Measurements from ENCODE around the gene YWHAQ. TPM values are rescaled to one million over a fixed set of nuclear protein-coding genes. Genes with fewer than 3 reads are reported as not detected.
A peak's percentile ranks its signal among the peaks of the same experiment; 100 is the strongest.
"Not testable (repeated sequence)": the region's sequence is repeated elsewhere in the genome, so short reads cannot be mapped to it uniquely, and the experiment has no call there.

YWHAQ gene
- total RNA-seq, 1 donor from 2014 or later = 311 TPM

DNA sequence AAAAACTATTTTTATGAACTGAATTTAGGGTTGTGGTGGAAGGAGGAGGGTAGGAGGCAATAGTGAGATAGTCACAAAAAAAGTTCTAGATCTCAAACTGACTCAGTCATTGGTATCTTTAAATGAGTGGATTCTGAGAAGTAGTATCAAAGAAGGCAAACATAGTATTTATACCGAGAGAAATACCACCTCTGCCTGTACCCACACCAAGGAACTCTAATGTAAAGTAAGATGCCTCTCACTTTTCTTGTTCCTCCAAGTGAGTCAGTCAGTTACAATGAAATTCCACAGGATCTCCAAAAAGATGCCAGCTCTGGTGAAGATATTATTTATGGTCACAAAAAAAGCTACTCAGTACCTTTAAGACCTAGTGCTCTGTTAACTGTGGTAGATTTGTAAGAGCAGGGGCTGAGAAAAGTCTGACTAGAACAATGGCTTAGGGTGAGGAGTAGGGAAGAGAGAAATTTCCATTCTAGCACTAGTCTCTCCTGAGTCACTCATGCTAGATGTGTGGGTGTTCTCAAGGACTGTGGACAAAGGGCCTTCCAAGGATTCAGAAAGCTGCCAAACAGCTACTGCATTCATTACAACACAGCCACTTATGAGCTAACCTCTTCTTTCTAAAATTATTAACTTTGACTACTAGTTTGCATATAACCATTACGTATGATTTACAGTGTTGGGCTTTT is 36.3 kb downstream of the YWHAQ start:
- peaks cover 51% of the 10 kb centered on the region for H3K36me3 Mint-ChIP-seq (ENCODE audit: low read depth)
- peak overlapping the region; percentile 28 for H3K4me3 Mint-ChIP-seq
- peak overlapping the region; percentile 85 for H3K27ac Mint-ChIP-seq
- no peaks in the 10 kb centered on the region for H3K27me3 Mint-ChIP-seq (ENCODE audit: insufficient read depth)
- H3K4me1 Mint-ChIP-seq (ENCODE audit: low read depth) = peaks cover 71% of the 10 kb centered on the region
- intact Hi-C loops (cut with micrococcal nuclease) = loop anchor here (1.0 to 10.0 kb wide), 11 partner anchors 14 to 850 kb away; partner anchors contain the start of gene ODC1
- H3K9me3 Mint-ChIP-seq = peaks cover 2% of the 10 kb centered on the region
- no peak for DNase-seq (ENCODE audit: low spot score)

DNA sequence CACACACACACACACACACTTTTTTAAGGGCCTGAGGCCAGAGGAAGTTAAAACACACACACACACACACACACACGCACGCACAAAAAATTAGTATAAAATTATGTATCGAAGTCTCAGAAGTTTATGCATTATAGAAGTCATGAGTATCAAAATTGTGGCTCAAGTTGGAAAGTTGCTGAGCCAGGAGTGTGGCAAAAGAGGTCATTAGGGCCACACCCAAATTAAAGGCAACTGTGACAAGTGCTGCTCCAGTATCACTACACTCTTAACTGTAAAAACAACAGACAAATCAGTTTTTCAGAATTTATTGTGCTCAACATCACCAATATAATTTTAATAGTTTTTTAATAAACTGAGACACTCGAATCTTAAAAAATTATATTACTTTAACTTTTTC is 36.9 kb downstream of the YWHAQ start:
- Mint-ChIP-seq H3K27ac (peak overlapping the region; percentile 82), H3K4me1 (ENCODE audit: low read depth) (peaks cover 71% of the 10 kb centered on the region), H3K27me3 (ENCODE audit: insufficient read depth) (no peaks in the 10 kb centered on the region), H3K4me3 (no peak overlapping the region), H3K36me3 (ENCODE audit: low read depth) (peaks cover 46% of the 10 kb centered on the region), H3K9me3 (no peaks in the 10 kb centered on the region)
- DNase-seq (ENCODE audit: low spot score) = no peak
- intact Hi-C loops (cut with micrococcal nuclease) = loop anchor here (1.0 to 10.0 kb wide), 11 partner anchors 14 to 851 kb away; partner anchors contain the start of gene ODC1

DNA sequence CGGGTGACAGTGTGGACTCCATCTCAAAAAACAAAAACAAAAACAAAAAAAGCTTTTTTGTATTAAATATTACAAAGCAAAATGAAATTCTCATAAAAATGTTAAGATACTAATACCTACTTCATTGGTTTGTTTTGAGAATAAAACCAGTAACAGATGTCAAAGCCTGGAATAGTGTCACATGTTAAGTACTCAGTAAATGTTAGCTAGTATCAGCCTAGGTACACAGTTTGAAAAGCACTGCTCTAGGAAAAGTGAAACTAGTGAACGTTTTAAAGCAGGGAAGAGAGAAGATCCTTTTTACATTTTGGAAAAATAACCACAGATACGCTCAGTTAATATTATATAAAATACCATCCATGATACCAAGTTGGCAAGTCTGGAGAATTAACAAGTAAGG is 38.1 kb downstream of the YWHAQ start:
- intact Hi-C loops (cut with micrococcal nuclease) = loop anchor here (5.0 to 10.0 kb wide), 2 partner anchors 385 to 852 kb away; partner anchors contain the start of gene ODC1
- H3K27ac Mint-ChIP-seq = peak overlapping the region; percentile 65
- DNase-seq (ENCODE audit: low spot score) = no peak
- H3K27me3 Mint-ChIP-seq (ENCODE audit: insufficient read depth) = no peaks in the 10 kb centered on the region
- no peak overlapping the region for H3K4me3 Mint-ChIP-seq
- H3K4me1 Mint-ChIP-seq (ENCODE audit: low read depth) = peaks cover 64% of the 10 kb centered on the region
- no peaks in the 10 kb centered on the region for H3K9me3 Mint-ChIP-seq
- peaks cover 38% of the 10 kb centered on the region for H3K36me3 Mint-ChIP-seq (ENCODE audit: low read depth)

DNA sequence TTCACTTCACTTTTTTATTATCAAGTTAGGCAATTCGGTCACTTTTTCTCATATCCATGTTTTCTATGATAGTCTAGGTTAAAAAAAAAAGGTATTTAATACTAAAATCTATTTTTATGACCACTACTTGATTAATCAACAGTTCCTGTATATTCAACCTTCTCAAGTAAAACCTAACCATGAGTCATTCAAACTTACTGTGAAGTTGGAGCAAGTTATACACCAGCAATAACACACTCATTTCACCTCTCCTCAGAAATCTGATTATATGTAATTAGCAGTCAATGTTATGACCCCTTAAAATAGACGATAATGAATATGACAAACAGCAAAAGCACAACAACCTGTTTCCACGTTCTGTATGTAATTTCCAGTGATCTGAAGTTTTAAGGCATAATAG is 40.2 kb downstream of the YWHAQ start:
- H3K27me3 Mint-ChIP-seq (ENCODE audit: insufficient read depth) = no peaks in the 10 kb centered on the region
- intact Hi-C loops (cut with micrococcal nuclease) = loop anchor here (2.0 to 10.0 kb wide), 3 partner anchors 14 to 854 kb away; partner anchors contain the start of gene ODC1

DNA sequence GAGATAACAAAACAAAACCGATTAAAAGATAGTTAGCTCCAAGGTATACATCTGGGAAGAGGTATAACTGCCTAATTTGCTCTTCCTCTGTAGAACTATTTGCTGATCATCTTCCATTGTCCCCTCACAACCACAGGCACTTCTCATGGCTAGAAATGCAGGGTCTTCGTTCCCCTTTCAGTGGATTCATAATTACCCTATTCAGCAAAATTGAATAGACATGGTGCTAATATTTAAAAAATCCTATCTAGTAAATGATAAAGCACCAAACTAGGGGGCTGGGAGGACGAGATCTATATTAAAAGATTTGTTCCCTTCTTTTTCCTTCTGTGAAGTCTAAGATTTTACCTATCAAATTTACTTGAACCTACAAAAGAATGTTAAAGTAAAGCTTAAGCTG is 44.3 kb downstream of the YWHAQ start:
- Mint-ChIP-seq H3K27ac (no peak overlapping the region), H3K36me3 (ENCODE audit: low read depth) (peaks cover 53% of the 10 kb centered on the region), H3K4me1 (ENCODE audit: low read depth) (peaks cover 28% of the 10 kb centered on the region), H3K4me3 (no peak overlapping the region), H3K27me3 (ENCODE audit: insufficient read depth) (no peaks in the 10 kb centered on the region), H3K9me3 (no peaks in the 10 kb centered on the region)
- intact Hi-C loops (cut with micrococcal nuclease) = no loop called here
- DNase-seq (ENCODE audit: low spot score) = no peak

More for the DNA sequence above, 40.2 kb downstream of the YWHAQ start:
- Mint-ChIP-seq H3K36me3 (ENCODE audit: low read depth) (peaks cover 47% of the 10 kb centered on the region), H3K27ac (peak overlapping the region; percentile 6), H3K9me3 (no peaks in the 10 kb centered on the region), H3K4me1 (ENCODE audit: low read depth) (peaks cover 58% of the 10 kb centered on the region), H3K4me3 (no peak overlapping the region)
- DNase-seq (ENCODE audit: low spot score) = no peak

DNA sequence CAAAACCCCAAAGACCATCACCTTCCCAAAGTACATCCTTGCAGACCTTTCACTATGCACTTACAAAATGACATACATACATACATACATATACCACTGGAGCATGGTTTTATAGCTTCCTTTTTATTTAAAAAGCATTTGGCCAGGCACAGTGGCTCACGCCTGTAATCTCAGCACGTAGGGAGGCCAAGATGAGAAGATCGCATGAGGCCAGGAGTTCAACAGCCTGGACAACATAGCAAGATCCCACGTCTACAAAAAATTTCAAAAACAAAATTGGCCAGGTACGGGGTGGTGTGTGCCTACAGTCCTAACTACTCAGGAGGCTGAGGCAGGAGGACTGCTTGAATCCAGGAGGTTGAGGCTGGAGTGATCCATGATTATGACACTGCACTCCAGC is 45.3 kb downstream of the YWHAQ start:
- Mint-ChIP-seq H3K27me3 (ENCODE audit: insufficient read depth) (no peaks in the 10 kb centered on the region), H3K27ac (no peak overlapping the region), H3K9me3 (no peaks in the 10 kb centered on the region), H3K4me3 (no peak overlapping the region), H3K4me1 (ENCODE audit: low read depth) (peaks cover 18% of the 10 kb centered on the region), H3K36me3 (ENCODE audit: low read depth) (peaks cover 45% of the 10 kb centered on the region)
- intact Hi-C loops (cut with micrococcal nuclease) = no loop called here
- no peak for DNase-seq (ENCODE audit: low spot score)

DNA sequence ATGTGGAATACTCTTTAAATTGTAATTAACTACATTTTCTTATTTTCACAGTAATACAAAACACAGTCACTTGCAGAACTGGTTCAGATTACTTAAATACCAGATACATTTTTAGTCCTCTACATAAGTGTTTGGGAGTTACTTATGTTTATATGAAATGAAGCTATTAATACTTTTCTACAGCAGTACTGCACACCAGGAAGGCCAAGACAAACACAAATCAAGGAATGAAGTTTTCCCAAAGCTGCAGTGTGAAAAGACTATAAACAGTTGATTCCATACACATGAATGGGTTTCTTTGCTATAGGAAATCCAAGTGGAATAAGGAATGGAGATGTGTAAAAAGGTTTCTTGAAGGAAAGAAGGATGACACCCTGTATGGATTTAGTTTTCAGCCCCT is 45.9 kb downstream of the YWHAQ start:
- H3K4me3 Mint-ChIP-seq; H3K27ac Mint-ChIP-seq; H3K9me3 Mint-ChIP-seq; DNase-seq (ENCODE audit: low spot score); intact Hi-C loops (cut with micrococcal nuclease); H3K27me3 Mint-ChIP-seq (ENCODE audit: insufficient read depth): not testable (repeated sequence)
- Mint-ChIP-seq H3K36me3 (ENCODE audit: low read depth) (peaks cover 42% of the 10 kb centered on the region), H3K4me1 (ENCODE audit: low read depth) (peaks cover 12% of the 10 kb centered on the region)

DNA sequence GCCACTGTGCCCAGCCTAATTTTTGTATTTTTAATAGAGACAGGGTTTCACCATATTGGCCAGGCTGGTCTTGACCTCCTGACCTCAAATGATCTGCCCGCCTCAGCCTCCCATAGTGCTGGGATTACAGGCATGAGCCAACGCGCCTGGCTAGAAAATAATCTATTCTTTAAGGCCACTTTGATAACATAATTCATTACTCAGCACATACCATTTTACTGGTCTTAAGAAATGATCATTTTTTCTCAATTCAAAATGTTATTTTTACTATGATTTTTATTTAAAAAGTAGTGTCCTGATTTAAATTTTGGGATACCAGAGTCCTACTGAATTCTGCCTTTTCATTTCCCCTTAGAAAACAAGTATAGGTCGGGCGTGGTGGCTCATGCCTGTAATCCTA is 48.2 kb downstream of the YWHAQ start:
- Mint-ChIP-seq H3K4me1 (ENCODE audit: low read depth) (peaks cover 9% of the 10 kb centered on the region), H3K9me3 (no peaks in the 10 kb centered on the region), H3K36me3 (ENCODE audit: low read depth) (peaks cover 35% of the 10 kb centered on the region), H3K27ac (no peak overlapping the region), H3K27me3 (ENCODE audit: insufficient read depth) (no peaks in the 10 kb centered on the region), H3K4me3 (no peak overlapping the region)
- DNase-seq (ENCODE audit: low spot score) = no peak
- intact Hi-C loops (cut with micrococcal nuclease) = no loop called here

DNA sequence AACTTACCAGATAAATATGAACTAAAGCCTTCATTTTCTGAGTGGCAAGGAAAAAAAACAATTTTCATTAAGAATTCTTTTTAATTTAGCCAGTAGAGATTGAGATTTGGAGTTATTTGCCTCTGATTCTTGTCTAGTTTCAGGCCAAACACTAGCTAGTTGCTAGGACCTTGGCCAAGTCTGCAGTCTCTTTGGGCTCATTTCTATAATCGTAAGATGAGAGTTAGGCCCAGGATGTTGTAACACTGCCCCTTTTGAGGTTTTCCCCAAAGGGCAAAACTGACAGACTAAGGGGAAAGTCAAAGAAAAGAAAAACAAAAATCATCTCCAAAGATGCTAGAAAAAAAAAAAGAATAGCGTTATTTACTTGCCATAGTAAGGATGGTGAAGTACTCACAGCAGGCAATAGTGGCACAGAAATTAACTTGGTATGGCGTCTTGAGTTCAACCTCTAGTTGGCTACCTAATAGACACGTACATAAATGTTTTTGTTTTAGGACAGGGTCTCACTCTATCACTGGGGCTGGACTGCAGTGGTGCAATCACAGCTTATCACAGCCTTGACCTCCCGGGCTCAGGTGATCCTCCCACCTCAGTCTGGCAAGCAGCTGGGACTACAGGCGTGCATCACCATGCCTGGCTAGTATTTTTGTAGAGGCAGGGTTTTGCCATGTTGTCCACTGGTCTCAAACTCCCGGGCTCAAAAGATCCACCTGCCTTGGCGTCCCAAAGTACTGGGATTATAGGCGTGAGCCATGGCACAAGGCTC is 52.1 kb downstream of the YWHAQ start:
- Mint-ChIP-seq H3K4me1 (ENCODE audit: low read depth) (peaks cover 10% of the 10 kb centered on the region), H3K9me3 (no peaks in the 10 kb centered on the region), H3K36me3 (ENCODE audit: low read depth) (peaks cover 9% of the 10 kb centered on the region), H3K4me3 (no peak overlapping the region), H3K27me3 (ENCODE audit: insufficient read depth) (no peaks in the 10 kb centered on the region), H3K27ac (no peak overlapping the region)
- no peak for DNase-seq (ENCODE audit: low spot score)
- intact Hi-C loops (cut with micrococcal nuclease) = no loop called here

DNA sequence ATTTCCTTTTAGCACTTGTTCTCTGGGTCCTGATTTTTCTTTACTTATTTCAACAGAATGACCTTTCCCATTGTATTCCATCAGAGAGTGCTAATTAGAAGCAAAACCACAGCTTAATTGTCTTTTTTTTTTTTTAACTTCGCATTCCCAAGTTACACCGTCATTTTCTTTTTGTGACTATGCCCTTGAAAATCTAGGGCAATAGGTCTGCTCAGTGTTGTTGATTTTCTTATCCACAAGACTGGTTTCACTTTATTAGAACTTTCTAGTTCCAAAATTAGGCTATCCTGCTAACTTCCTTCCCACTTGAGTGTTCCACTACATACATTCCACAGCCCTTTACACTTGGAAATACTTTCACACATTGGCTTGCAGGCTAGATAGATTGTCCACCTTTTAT is 56.5 kb downstream of the YWHAQ start:
- Mint-ChIP-seq H3K4me1 (ENCODE audit: low read depth) (peaks cover 20% of the 10 kb centered on the region), H3K4me3 (no peak overlapping the region), H3K36me3 (ENCODE audit: low read depth) (peaks cover 4% of the 10 kb centered on the region), H3K27ac (no peak overlapping the region), H3K27me3 (ENCODE audit: insufficient read depth) (no peaks in the 10 kb centered on the region), H3K9me3 (no peaks in the 10 kb centered on the region)
- intact Hi-C loops (cut with micrococcal nuclease) = no loop called here
- no peak for DNase-seq (ENCODE audit: low spot score)

DNA sequence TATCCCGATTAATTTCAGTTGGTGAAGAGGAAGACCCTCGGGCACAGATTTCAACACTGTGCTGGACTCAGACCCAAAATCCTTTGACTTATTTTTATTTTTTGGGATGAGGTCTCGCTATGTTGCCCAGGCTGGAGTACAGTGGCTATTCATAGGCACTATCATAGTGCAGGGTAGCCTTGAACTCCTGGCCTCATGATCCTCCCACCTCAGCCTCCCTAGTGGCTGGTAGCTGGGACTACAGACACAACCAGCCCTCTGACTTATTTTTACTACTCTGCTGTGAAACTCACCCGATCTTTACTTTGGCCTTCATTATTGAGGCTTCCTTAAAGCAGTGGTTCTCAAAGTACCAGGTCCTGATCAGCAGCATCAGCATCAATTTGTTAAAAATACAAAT is 57.0 kb downstream of the YWHAQ start:
- no peaks in the 10 kb centered on the region for H3K9me3 Mint-ChIP-seq
- no peak overlapping the region for H3K4me3 Mint-ChIP-seq
- intact Hi-C loops (cut with micrococcal nuclease) = no loop called here
- H3K36me3 Mint-ChIP-seq (ENCODE audit: low read depth) = peaks cover 4% of the 10 kb centered on the region
- no peak for DNase-seq (ENCODE audit: low spot score)
- H3K27ac Mint-ChIP-seq = no peak overlapping the region
- H3K27me3 Mint-ChIP-seq (ENCODE audit: insufficient read depth) = no peaks in the 10 kb centered on the region
- peaks cover 20% of the 10 kb centered on the region for H3K4me1 Mint-ChIP-seq (ENCODE audit: low read depth)

DNA sequence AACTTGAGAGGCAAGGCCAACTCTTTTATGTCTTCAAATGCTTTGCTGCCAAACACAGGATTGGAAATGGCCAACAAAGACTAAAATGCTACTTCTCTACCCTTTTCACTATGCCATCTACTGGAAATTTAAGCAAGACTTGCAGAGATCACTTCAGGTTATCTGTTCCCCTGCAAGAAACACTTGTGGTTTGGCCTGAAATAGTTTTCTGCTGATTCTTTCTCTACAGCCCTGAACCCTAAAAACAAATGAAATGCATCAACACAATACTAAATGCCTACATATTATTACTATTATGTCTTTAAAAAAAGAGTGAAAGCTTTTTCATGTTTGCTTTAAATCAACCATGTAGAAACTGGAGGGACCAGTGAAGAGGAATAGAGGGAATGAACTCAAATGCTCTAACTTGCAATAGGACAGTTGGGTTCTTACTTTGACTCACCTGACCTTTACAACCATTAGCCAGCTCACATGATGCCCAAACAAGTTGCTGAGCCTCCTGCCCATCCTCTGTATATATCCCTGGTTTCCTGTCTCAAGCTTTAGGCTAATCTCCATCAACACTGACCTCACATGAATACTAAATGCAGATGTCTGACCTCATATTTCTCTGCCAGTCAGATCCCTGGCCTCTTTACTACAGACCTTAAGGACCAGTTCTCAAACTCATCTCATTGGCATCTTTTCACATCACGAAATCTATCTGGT is 57.6 kb downstream of the YWHAQ start:
- H3K27ac Mint-ChIP-seq = peak overlapping the region; percentile 8
- no peak overlapping the region for H3K4me3 Mint-ChIP-seq
- no peaks in the 10 kb centered on the region for H3K27me3 Mint-ChIP-seq (ENCODE audit: insufficient read depth)
- peaks cover 4% of the 10 kb centered on the region for H3K36me3 Mint-ChIP-seq (ENCODE audit: low read depth)
- intact Hi-C loops (cut with micrococcal nuclease) = no loop called here
- H3K9me3 Mint-ChIP-seq = no peaks in the 10 kb centered on the region
- DNase-seq (ENCODE audit: low spot score) = no peak
- H3K4me1 Mint-ChIP-seq (ENCODE audit: low read depth) = peaks cover 20% of the 10 kb centered on the region
